ENCODE data around the gene PHF2.

Gene PHF2

DNA sequence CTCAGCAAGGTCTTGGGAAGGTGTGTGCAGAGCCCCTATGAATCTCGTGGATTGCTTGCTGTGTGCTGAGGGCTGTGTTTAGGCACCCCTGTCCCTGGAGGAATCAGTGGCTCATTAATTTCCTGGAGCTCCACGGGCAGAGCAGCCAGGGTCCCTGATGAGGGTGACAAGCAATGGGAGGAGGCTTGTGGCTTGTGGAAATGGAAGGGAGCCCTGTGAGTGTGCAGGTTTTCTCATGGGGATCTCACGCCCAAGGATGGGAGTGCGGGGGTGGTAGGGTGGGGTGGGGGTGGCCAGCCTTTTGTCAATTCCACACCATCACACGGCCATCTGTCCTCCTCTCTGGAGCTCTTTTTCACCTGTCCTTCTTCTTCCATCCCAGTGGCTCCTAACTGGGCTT is 25.3 kb downstream of the PHF2 start:
- Mint-ChIP-seq H3K27me3 (ENCODE audit: low read depth) (no peaks in the 10 kb centered on the region), H3K27ac (no peak overlapping the region), H3K36me3 (ENCODE audit: low read depth) (peaks cover 22% of the 10 kb centered on the region), H3K9me3 (peaks cover 17% of the 10 kb centered on the region), H3K4me1 (peaks cover 13% of the 10 kb centered on the region), H3K4me3 (no peak overlapping the region)
- TF ChIP-seq, protein P1, sequence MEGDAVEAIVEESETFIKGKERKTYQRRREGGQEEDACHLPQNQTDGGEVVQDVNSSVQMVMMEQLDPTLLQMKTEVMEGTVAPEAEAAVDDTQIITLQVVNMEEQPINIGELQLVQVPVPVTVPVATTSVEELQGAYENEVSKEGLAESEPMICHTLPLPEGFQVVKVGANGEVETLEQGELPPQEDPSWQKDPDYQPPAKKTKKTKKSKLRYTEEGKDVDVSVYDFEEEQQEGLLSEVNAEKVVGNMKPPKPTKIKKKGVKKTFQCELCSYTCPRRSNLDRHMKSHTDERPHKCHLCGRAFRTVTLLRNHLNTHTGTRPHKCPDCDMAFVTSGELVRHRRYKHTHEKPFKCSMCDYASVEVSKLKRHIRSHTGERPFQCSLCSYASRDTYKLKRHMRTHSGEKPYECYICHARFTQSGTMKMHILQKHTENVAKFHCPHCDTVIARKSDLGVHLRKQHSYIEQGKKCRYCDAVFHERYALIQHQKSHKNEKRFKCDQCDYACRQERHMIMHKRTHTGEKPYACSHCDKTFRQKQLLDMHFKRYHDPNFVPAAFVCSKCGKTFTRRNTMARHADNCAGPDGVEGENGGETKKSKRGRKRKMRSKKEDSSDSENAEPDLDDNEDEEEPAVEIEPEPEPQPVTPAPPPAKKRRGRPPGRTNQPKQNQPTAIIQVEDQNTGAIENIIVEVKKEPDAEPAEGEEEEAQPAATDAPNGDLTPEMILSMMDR (IDR thresholded peaks at IDR 0.05; ENCODE audit: unreplicated experiment in 3 of 3) = no peak

- Mint-ChIP-seq H3K9me3 (peaks cover 25% of the 10 kb centered on the region), H3K4me1 (peaks cover 13% of the 10 kb centered on the region), H3K4me3 (no peak overlapping the region), H3K36me3 (ENCODE audit: low read depth) (peaks cover 31% of the 10 kb centered on the region), H3K27me3 (ENCODE audit: low read depth) (no peaks in the 10 kb centered on the region), H3K27ac (no peak overlapping the region)
- TF ChIP-seq, protein P1 (IDR thresholded peaks at IDR 0.05; ENCODE audit: unreplicated experiment in 3 of 3) = no peak
Observed at GRCh38 chr9:93603011-93603410, 26.6 kb downstream of the PHF2 start.

DNA sequence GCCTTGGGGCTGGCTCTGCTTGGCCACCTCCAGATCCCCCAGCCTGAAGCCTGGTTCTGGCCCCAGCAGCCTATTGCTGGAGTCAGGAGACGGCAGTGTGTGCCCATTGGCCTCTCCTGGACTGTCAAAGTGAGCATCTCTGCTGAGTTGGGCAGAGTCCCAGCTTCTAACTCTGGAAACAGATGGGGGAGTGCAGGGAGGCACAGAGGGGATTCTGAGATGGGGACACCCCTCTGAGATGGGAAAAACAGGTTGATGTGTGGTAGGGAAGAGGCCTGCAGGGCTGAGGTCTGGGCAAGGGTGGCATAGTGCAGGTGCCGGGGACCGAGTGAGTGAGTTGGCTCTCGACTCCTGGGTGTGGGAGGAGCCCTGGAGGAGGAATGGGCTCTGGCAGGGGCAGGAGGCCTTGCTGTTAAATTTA is 27.5 kb downstream of the PHF2 start:
- Mint-ChIP-seq H3K36me3 (ENCODE audit: low read depth) (peaks cover 40% of the 10 kb centered on the region), H3K4me1 (peaks cover 13% of the 10 kb centered on the region), H3K9me3 (peaks cover 31% of the 10 kb centered on the region), H3K27ac (no peak overlapping the region), H3K4me3 (no peak overlapping the region), H3K27me3 (ENCODE audit: low read depth) (no peaks in the 10 kb centered on the region)
- TF ChIP-seq, protein P1 (IDR thresholded peaks at IDR 0.05; ENCODE audit: unreplicated experiment in 3 of 3) = no peak

DNA sequence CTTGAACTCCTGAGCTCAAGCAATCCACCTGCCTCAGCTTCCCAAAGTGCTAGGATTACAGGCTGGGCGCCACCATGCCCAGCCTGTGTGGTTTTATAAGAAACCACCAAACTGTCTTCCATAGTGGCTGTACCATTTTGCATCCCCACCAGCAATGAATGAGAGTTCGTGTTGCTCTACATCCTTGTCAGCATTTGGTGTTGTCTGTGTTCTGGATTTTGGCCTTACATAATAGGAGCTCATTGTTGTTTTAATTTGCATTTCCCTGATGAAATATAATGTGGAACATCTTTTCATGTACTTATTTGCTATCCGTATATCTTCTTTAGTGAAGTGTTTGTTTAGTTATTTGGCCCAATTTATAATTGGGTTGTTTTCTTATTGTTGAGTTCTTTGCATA is 29.8 kb downstream of the PHF2 start:
- no peaks in the 10 kb centered on the region for H3K27me3 Mint-ChIP-seq (ENCODE audit: low read depth)
- H3K36me3 Mint-ChIP-seq (ENCODE audit: low read depth) = peaks cover 53% of the 10 kb centered on the region
- no peak overlapping the region for H3K4me3 Mint-ChIP-seq
- TF ChIP-seq, protein P1 (IDR thresholded peaks at IDR 0.05; ENCODE audit: unreplicated experiment in 3 of 3) = no peak
- H3K4me1 Mint-ChIP-seq = peaks cover under 1% of the 10 kb centered on the region
- H3K9me3 Mint-ChIP-seq = peaks cover 46% of the 10 kb centered on the region
- no peak overlapping the region for H3K27ac Mint-ChIP-seq

- TF ChIP-seq, protein P1 (IDR thresholded peaks at IDR 0.05; ENCODE audit: unreplicated experiment in 3 of 3) = no peak
- Mint-ChIP-seq H3K9me3 (peaks cover 44% of the 10 kb centered on the region), H3K36me3 (ENCODE audit: low read depth) (peaks cover 48% of the 10 kb centered on the region), H3K4me3 (no peak overlapping the region), H3K27ac (no peak overlapping the region), H3K27me3 (ENCODE audit: low read depth) (no peaks in the 10 kb centered on the region), H3K4me1 (peaks cover 6% of the 10 kb centered on the region)
Observed at GRCh38 chr9:93610206-93610605, 33.8 kb downstream of the PHF2 start.

- Mint-ChIP-seq H3K4me3 (no peak overlapping the region), H3K27me3 (ENCODE audit: low read depth) (no peaks in the 10 kb centered on the region), H3K4me1 (peaks cover 6% of the 10 kb centered on the region), H3K36me3 (ENCODE audit: low read depth) (peaks cover 32% of the 10 kb centered on the region), H3K27ac (no peak overlapping the region), H3K9me3 (peaks cover 29% of the 10 kb centered on the region)
- TF ChIP-seq, protein P1 (IDR thresholded peaks at IDR 0.05; ENCODE audit: unreplicated experiment in 3 of 3) = no peak
Observed at GRCh38 chr9:93612052-93612795, 35.8 kb downstream of the PHF2 start.
